Measurements from ENCODE around the gene DNTT. TPM values are rescaled to one million over a fixed set of nuclear protein-coding genes. Genes with fewer than 3 reads are reported as not detected.

DNTT gene
- total RNA-seq: not detected in 2 replicates

DNA sequence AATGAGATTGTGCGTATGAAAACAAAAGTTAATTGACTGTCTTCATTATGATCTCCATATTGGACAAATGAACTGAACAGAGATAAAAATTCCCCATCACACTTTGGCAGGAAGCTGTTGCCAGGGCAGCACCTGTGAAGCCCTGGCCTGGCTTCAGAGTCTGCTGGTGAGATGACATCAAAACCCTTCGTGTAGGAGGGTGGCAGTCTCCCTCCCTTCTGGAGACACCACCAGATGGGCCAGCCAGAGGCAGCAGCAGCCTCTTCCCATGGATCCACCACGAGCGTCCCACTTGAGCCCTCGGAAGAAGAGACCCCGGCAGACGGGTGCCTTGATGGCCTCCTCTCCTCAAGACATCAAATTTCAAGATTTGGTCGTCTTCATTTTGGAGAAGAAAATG lies at the start of gene DNTT:
Gene DNTT (plus strand): TSS at position 205 of the 400 bp plus-strand sequence. CDS start 64 bp downstream, at position 269.

DNA sequence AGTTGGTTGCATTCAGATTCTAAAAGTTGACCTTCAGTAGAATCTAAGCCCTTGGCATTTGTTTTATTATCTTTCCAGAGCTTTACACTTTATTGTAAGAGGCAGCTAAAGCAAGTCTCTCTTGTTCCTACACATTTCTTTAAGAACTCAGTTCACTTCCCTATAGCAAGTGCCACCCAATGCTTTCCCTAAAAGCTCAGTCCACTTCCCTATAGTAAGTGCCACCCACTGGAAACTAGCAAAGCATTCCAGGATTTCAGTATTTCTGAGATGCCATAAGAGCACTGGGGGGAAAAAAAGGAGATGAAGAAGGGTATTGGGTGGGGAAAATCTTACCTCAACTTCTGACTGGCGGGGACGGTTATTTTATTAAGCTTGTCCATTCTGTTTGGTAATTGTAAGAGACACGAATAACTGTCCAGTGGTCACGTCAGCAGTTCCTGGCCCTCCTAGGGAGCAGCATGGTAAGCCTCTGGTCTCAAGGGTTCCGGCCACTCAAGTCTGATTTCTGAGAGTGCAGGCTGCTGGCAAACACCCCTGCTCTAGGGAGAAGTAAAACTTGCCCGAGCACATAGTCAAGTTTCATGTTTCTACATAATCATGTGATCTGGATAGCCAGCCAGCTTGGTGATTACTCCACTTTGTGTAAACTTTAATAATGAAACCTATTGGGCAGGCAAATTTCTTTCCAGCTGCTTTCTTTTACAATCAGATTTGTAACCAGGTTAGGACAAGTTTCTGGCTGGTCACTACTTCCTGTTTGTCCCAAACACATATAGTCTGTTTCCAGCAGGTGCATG lies 33.0 kb upstream of the DNTT start, which contains the start of gene BLNK:
Gene BLNK (minus strand): TSS at position 554 of the 800 bp plus-strand sequence. CDS start 171 bp downstream, at position 383.

GRCh38 chr10:96358851-96359540 lies 54.8 kb downstream of the DNTT start, which contains the start of gene OPALIN:
OPALIN (minus strand) TSS chr10:96359002; CDS start chr10:96358896, 106 bp downstream.

Other genes with a start within 250 kb of the DNTT start
- gene ZNF518A, start 174.1 kb upstream of the DNTT start, total RNA-seq: 6.8 and 19.4 TPM in 2 replicates
- not detected in 2 replicates for gene BLNK, start 32.9 kb upstream of the DNTT start, total RNA-seq
- not detected in 2 replicates for gene OPALIN, start 54.6 kb downstream of the DNTT start, total RNA-seq
- 0.06 TPM in 1 of 2 replicates, not detected in the other for gene TLL2, start 209.5 kb downstream of the DNTT start, total RNA-seq